Breast epithelium (tissue), 3 donors: ENCODE results near the gene MAT2A.
"Not testable (repeated sequence)": the region's sequence is repeated elsewhere in the genome, so short reads cannot be mapped to it uniquely, and the experiment has no call there.

Experiments used
- POLR2A ChIP-seq: fragments of 450-650 bp; IDR thresholded peaks from one replicate; pipeline ENCODE4 v1.6.1; 2016; ENCODE audit warnings: antibody characterized with exemption, mild to moderate bottlenecking, moderate library complexity
- TF ChIP-seq, protein P1 (sequence below), 3 donors: fragments of 450-650 bp; IDR thresholded peaks; one replicate each; pipeline ENCODE4 v1.5.1; 2016 to 2017; ENCODE audit warnings: antibody characterized with exemption in 3 of 3, mild to moderate bottlenecking in 3 of 3, moderate library complexity in 3 of 3

DNA sequence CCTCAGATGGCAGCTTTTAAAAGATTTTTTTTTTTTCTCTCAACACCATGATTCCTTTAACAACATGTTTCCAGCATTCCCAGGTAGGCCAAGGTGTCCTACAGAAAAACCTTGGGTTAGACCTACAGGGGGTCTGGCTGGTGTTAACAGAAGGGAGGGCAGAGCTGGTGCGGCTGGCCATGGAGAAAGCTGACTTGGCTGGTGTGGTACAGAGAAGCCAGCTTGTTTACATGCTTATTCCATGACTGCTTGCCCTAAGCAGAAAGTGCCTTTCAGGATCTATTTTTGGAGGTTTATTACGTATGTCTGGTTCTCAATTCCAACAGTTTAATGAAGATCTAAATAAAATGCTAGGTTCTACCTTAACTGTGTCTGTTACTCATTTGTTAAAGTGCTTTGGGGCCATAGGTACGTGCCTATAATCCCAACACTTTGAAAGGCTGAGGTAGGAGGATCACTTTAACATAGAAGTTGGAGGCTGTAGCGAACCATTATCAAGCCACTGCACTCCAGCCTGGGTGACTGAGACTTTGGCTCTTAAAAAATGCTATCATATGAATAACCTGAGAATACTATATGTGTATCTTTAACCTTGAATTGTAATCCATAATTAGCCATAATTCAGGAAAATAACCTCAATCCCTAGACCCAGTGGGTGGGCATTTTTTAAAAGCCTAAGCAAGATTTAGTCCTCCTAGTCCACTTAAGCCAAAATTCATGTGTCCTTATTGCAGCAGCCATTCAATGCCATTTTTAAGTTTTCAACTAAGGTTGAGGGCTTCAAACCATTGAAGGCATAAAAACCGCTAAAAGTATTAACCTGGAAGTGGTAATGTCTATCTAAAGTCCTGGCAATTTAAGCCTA, 6.2 kb downstream of the MAT2A start:
- TF ChIP-seq, protein P1, sequence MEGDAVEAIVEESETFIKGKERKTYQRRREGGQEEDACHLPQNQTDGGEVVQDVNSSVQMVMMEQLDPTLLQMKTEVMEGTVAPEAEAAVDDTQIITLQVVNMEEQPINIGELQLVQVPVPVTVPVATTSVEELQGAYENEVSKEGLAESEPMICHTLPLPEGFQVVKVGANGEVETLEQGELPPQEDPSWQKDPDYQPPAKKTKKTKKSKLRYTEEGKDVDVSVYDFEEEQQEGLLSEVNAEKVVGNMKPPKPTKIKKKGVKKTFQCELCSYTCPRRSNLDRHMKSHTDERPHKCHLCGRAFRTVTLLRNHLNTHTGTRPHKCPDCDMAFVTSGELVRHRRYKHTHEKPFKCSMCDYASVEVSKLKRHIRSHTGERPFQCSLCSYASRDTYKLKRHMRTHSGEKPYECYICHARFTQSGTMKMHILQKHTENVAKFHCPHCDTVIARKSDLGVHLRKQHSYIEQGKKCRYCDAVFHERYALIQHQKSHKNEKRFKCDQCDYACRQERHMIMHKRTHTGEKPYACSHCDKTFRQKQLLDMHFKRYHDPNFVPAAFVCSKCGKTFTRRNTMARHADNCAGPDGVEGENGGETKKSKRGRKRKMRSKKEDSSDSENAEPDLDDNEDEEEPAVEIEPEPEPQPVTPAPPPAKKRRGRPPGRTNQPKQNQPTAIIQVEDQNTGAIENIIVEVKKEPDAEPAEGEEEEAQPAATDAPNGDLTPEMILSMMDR (IDR thresholded peaks at IDR 0.05) = not testable (repeated sequence)
- not testable (repeated sequence) for TF ChIP-seq POLR2A
